GM12865 (cell line): ENCODE results near the gene DEDD2.
A peak's percentile ranks its signal among the peaks of the same experiment; 100 is the strongest.

ENCODE experiments used
- DNase-seq: peaks from one replicate; pipeline ENCODE4 v3.0.0; 2010; ENCODE audit warnings: low read depth
- H3K4me3 ChIP-seq: 2 replicates; pipeline ENCODE4 v1.5.1; 2011; ENCODE audit warnings: mild to moderate bottlenecking, low read depth, low read length, control low read depth
- CTCF ChIP-seq: IDR thresholded peaks from 2 replicates; pipeline ENCODE4 v1.5.1; 2011; ENCODE audit warnings: low read length, control low read depth, low read depth, inconsistent platforms; ENCODE audit not compliant: insufficient read depth; ENCODE audit errors: missing control alignments

The DEDD2 gene

GRCh38 chr19:42193294-42193693 lies 24.2 kb downstream of the DEDD2 start:
- TF ChIP-seq CTCF, result no peak
- no peak for DNase-seq

GRCh38 chr19:42191855-42192254 lies 25.6 kb downstream of the DEDD2 start:
- no peak for DNase-seq
- TF ChIP-seq CTCF, result no peak
- H3K4me3 ChIP-seq, result no peak overlapping the region

More at GRCh38 chr19:42193294-42193693, 24.2 kb downstream of the DEDD2 start:
- H3K4me3 ChIP-seq, result no peak overlapping the region

GRCh38 chr19:42191330-42191729 lies 26.1 kb downstream of the DEDD2 start:
- no peak for DNase-seq
- TF ChIP-seq CTCF, result no peak
- no peak overlapping the region for H3K4me3 ChIP-seq

GRCh38 chr19:42189133-42189532 lies 28.3 kb downstream of the DEDD2 start:
- DNase-seq, result no peak
- H3K4me3 ChIP-seq, result no peak overlapping the region
- TF ChIP-seq CTCF, result no peak

GRCh38 chr19:42188665-42189064 lies 28.8 kb downstream of the DEDD2 start:
- no peak for DNase-seq
- no peak overlapping the region for H3K4me3 ChIP-seq
- no peak for TF ChIP-seq CTCF

GRCh38 chr19:42185277-42185676 lies 32.2 kb downstream of the DEDD2 start:
- peak; percentile 28 for DNase-seq
- H3K4me3 ChIP-seq, result no peak overlapping the region
- no peak for TF ChIP-seq CTCF

GRCh38 chr19:42184401-42184861 lies 33.0 kb downstream of the DEDD2 start:
- peak; percentile 81 for DNase-seq
- H3K4me3 ChIP-seq, result no peak overlapping the region
- TF ChIP-seq CTCF, result peak; percentile 89
